ENCODE results near the gene CLIP4.

DNA sequence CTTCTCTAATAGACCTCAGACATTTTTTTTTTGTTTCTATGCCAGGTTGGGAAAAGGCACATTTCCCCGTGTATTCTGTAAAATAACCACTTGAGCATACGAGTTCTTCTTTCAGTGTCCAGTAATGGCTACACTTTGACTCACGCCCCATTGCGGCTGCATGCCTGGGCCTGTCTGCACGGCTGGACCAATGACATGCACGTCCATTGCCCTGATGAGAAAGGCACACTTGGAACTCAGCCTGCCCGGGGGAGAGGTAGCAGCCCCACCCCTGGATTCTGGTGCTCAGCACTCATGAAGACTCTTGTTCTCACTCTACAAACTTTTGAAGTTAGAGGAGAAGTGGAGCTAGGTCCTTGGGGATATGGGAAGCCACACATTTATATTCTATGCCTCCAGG, 46.7 kb upstream of the CLIP4 start:
- TF ChIP-seq, protein P1, sequence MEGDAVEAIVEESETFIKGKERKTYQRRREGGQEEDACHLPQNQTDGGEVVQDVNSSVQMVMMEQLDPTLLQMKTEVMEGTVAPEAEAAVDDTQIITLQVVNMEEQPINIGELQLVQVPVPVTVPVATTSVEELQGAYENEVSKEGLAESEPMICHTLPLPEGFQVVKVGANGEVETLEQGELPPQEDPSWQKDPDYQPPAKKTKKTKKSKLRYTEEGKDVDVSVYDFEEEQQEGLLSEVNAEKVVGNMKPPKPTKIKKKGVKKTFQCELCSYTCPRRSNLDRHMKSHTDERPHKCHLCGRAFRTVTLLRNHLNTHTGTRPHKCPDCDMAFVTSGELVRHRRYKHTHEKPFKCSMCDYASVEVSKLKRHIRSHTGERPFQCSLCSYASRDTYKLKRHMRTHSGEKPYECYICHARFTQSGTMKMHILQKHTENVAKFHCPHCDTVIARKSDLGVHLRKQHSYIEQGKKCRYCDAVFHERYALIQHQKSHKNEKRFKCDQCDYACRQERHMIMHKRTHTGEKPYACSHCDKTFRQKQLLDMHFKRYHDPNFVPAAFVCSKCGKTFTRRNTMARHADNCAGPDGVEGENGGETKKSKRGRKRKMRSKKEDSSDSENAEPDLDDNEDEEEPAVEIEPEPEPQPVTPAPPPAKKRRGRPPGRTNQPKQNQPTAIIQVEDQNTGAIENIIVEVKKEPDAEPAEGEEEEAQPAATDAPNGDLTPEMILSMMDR (IDR thresholded peaks at IDR 0.05 in 8 of 11, conservative IDR thresholded peaks at IDR 0.05 in 3 of 11) = no peak
- TF ChIP-seq POLR2AphosphoS5 (IDR thresholded peaks at IDR 0.05) (no peak), POLR2A (IDR thresholded peaks at IDR 0.05) (no peak)
